CD4-positive, alpha-beta T cell treated with Interleukin-21 for 1 hour (primary cell): ENCODE data around the gene CLSTN3.
"Not testable (repeated sequence)": the region's sequence is repeated elsewhere in the genome, so short reads cannot be mapped to it uniquely, and the experiment has no call there.

Source experiments
- DNase-seq: peaks from one replicate; pipeline ENCODE4 v3.0.0-alpha.2; 2020

The CLSTN3 gene

DNA sequence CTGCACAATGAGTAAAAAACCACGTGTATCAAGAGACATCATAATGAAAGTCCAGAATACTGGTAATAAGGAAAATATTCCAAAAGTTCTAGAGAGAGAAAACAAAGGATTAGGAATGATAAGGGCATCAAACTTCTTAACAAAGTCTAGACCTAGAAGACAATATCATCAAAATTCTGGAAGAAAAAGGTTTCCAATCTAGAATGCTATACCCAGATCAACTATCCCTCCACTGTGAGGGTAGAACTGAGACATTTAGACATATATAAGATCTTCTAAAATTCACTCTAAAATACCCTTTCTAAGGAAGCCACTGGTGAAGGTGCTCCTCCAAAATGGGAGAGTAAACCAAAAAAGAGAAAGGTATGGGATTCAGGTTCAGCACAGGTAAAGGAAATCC, 24.1 kb upstream of the CLSTN3 start:
- no peak for DNase-seq

- DNase-seq = not testable (repeated sequence)
These were observed 23.0 kb upstream of the CLSTN3 start for GRCh38 chr12:7107181-7107580.

DNA sequence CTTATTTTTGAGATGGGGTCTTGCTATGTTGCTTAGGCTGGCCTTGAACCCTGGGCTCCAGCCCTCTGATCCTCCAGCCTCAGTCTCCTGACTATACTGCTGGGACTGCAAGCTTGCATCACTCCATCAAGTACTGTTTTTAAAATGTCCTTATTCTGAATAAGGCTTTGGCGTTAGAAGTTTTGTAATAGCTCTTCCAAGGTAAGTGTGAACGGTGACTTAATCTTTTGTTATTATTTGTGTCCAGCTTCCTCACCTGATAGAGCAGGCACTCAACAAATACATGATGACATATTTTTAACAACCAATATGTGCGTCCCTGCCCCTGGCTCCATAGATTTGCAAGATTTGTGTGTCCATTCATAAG, 22.6 kb upstream of the CLSTN3 start:
- no peak for DNase-seq

DNA sequence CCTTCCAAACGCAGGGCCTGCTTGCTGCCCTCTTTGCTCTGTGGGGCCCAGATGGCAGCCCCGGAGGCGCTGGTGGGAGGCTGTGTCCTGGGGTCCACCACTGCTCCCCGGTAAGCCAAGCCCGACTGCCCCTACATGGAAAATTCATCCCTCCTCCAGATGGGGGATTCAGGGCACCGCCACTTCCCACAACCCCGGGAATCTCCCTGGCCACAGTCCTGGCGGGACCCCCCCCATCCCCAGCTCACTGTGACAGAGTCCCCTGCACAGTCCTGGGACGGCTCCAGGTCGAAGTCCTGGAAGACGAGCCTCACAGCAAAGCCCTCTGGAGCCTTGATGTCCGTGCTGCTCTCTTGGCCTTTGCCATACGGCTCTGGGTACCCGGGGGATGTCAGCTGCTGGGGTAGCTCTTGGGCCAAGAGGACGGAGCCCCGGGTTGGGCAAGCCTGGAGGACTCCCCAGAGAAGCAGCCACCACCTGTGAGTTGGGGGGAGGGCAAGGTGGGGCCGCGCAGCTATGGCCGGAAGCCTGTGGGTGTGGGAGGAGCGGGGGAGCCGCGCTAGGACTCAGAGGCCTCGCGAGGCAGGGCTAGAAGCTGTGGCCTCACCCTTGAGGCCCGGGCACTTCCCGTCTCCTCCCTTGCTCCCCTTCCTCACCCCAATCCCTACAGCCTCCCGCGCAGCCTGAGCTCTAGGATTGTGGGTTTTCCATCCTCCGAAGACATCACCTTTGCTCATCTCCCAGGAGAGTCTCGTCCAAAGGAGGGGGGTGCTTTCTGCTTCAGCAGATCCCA, 22.0 kb upstream of the CLSTN3 start:
- peak; percentile 80 for DNase-seq

- DNase-seq = peak; percentile 81
These were observed 21.2 kb upstream of the CLSTN3 start, which contains the start of gene C1RL for GRCh38 chr12:7108796-7109571. C1RL (minus strand) TSS chr12:7109214; CDS start chr12:7109180, 34 bp downstream.

DNA sequence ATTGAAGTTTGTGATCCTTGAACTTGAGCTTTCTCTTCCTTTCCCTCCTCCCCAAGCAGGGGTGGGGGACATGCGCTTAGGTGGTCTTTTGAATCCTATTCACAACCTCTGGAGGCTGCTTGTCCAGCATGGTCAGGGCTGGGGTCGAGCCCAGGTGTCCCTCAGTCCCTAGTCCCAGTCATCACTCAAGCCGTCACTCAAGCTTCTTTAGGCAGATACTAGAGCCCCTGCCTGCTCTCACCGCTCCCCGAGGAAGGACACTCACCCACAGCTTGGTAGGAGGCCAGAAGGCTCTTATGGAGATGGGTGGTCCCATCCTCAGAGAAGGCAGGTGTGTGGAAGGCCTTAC, 20.6 kb upstream of the CLSTN3 start:
- no peak for DNase-seq

DNA sequence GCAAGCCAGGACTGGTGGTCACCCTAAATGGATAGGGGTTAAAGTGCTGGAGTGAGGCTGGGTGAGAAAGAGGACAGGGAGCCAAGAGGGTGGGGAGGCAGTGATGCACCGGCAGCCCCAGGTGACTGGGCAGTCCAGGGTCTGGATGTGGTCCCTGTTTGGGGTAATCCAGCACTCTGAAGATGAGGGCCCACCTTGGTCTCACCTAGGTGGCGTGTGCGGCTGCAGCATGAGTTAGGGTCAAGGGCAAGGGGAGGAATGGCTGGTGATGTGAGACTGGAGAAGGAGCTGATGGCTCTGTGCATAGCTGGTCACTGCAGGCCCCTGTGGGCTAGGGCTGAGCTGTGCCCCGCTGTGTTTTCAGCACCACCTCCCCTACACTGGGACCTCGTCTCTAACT, 19.5 kb upstream of the CLSTN3 start:
- no peak for DNase-seq

DNA sequence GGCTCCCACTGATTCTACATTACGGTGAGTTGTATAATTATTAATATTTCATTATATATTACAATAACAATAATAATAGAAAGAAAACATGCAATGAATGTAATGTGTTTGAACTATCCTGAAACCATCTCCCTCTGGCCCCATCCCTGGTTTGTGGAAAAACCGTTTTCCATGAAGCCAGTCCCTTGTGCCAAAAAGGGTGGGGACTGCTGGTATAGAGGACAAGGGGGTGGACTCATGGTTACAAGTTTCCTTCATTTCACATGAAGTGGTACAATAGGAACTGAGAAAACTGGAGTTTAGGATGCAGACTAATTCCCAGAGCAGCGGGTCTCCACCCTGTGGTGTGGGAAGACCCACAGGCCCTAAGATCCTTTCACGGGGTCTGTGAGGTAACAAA, 18.1 kb upstream of the CLSTN3 start:
- DNase-seq = no peak

- peak; percentile 74 for DNase-seq
These were observed 16.7 kb upstream of the CLSTN3 start for GRCh38 chr12:7113389-7113871.

GRCh38 chr12:7114008-7114407, 16.2 kb upstream of the CLSTN3 start:
- DNase-seq = no peak

DNA sequence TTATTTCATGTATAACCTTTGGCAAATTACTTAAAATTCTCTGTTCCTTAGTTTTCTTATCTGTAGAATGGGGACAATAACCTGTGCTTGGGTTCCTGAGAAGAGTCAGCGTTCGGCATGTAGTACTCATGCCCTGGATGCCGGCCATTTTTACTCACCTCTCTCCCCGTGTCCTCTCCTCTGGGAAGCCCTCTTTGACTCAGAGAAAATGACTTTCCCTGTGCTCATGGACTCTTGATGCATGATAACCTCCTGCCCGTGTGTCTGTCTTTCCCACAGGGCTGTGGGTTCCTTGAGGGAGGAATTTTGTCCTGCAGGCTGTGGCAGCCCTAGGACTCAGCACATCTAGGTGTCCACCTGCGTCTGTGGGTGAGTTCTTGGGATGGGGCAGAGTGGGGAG, 15.3 kb upstream of the CLSTN3 start:
- no peak for DNase-seq

DNA sequence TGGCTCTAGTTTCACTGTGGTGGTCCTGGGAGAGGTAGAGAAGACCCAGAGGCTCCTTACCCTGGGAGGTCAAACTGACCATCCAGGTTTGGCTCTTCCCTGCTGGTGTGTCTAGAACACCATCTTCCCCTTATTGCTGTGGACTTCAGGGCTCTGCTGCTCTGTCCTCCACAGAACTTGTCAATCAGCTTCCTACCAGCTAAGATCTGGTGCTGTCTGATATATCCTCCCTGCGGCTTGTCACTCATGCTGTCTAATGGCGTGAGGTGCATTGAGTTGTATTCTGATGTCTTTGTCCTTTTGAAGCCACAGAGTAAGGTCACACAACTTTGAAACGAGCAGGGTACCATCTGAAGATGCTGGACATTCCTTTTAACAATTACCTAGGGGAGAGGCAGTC, 14.0 kb upstream of the CLSTN3 start:
- DNase-seq = no peak

DNA sequence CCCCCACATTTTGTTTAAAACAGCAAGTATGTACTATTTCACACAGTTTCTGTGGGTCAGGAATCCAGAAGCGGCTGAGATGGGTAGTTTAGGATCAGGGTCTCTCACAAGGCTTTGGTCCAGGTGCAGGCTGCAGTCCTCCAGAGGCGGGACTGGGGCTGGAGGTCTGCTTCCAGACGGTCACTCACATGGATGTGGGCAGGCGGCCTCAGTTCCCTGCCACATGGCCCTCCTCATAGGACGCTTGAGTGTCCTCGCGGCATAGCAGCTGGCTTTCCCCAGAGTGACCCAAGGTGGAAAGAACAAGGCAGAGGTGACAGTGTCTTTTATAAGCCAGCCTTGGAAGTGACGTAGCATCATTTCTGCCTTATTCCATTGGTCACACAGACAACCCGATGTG, 13.3 kb upstream of the CLSTN3 start:
- DNase-seq = no peak

- no peak for DNase-seq
These were observed 12.5 kb upstream of the CLSTN3 start for GRCh38 chr12:7117670-7118069.

DNA sequence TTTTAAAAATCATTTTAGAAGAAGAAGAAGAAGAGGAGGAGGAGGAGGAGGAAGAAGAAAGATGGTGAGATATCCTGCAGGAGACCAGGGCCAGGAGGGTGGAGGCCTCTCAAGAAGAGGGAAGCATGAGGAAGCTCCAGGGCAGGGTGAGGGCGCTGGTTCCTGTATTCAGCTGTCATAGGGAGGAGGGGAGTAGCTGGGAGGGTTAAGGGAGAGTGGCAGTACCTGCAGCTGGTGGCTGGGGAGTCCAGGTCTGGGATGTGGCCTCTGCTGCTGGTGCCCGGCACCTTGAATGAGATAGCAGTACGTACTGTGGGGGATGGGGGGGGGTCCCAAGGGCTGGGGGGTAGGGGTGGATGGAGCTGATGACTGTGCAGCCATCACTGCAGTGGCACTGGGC, 11.3 kb upstream of the CLSTN3 start:
- DNase-seq = no peak

- DNase-seq = no peak
These were observed 10.0 kb upstream of the CLSTN3 start for GRCh38 chr12:7120166-7120565.

GRCh38 chr12:7121324-7121723, 8.8 kb upstream of the CLSTN3 start:
- DNase-seq = no peak

- DNase-seq = no peak
These were observed 7.1 kb upstream of the CLSTN3 start for GRCh38 chr12:7122811-7123769.

DNA sequence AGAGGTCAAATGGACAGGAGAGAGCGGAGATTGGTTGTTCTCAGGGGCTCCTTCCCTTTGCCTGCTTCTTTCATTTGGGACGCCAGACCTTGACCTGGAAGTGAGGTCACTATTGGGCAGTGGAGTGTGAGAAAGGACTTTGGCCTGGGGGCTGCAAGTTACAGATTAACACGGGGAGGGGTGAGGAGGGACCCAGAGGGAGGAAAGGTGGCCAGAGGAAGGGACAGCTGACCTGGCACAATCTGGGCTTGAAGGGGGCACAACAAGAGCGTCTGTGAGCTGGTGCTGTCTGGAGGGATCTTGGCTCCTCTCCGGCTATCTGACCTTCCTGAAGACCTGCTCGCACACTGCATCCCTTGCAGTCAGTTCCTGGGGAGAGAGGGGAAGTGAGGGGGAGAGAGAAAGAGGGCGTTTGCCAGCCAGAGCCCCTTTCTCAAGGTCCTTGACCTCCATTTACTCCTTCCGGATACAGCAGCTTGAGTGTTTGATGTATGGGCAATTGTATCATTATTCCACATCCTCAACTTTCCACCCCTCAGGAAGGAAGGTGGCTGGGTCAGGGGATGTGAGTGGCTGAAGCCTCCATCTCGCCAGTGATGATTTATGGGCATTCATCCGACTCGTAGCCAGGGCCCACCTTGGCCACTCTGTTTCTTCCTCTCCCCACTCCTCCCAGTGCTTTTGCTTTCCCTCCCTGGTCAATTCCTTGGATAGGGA, 6.2 kb upstream of the CLSTN3 start:
- DNase-seq = no peak

- no peak for DNase-seq
These were observed 4.4 kb upstream of the CLSTN3 start for GRCh38 chr12:7125632-7126227.

DNA sequence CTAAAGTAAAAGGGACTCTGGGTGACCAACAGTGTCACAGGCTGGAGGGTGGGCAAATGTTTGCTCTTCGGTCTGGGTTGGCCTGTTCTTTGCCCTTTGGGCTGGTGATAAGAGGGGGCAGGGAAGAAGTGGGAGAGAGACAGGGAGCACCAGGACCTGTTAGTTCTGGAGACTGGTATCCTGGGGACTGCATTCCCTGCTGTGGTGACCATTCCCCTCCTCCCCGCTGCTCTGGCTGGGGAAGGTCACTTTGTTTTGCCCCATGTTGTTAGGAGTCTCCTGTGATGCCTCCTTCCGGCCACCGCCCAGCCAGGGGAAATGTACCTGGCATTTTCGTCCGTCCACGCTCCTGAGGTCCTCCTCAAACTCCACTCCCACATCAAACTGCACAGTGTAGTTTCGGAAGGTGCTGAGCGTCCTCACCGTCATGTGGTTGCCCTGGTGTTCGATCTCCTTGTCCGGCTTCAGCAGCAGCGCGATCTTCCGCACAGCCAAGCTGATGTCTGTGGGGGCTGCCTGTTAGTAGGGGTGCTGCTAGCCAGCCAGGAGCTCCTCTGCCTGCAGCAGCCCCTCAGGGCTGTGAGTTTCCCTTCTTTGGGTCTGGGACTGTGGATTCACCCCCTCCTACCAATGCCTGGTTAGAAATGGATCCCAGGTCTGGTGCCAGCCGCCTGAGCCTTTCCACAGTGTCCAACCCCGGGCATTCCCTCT, 2.1 kb upstream of the CLSTN3 start:
- DNase-seq = no peak
